ENCODE data around the gene BIN1.

Gene BIN1

GRCh38 chr2:127071901-127072328, 35.0 kb downstream of the BIN1 start:
- no peak for DNase-seq

GRCh38 chr2:127070221-127070620, 36.7 kb downstream of the BIN1 start:
- no peak for DNase-seq

GRCh38 chr2:127069536-127069935, 37.4 kb downstream of the BIN1 start:
- no peak for DNase-seq

GRCh38 chr2:127069003-127069402, 38.0 kb downstream of the BIN1 start:
- no peak for DNase-seq

GRCh38 chr2:127068351-127068741, 38.6 kb downstream of the BIN1 start:
- no peak for DNase-seq

- peak; percentile 11 for DNase-seq
Measured at GRCh38 chr2:127067620-127068350, 39.2 kb downstream of the BIN1 start.

GRCh38 chr2:127066942-127067341, 40.0 kb downstream of the BIN1 start:
- DNase-seq, result no peak

GRCh38 chr2:127065940-127066318, 41.0 kb downstream of the BIN1 start:
- no peak for DNase-seq

GRCh38 chr2:127065299-127065939, 41.5 kb downstream of the BIN1 start:
- DNase-seq, result no peak

- DNase-seq, result no peak
Measured at GRCh38 chr2:127064642-127065250, 42.2 kb downstream of the BIN1 start.

GRCh38 chr2:127063701-127064590, 43.0 kb downstream of the BIN1 start:
- DNase-seq, result no peak

GRCh38 chr2:127061375-127062273, 45.3 kb downstream of the BIN1 start:
- DNase-seq, result no peak

- no peak for DNase-seq
Measured at GRCh38 chr2:127060264-127060945, 46.5 kb downstream of the BIN1 start.

- DNase-seq, result no peak
Measured at GRCh38 chr2:127059559-127059958, 47.4 kb downstream of the BIN1 start.

GRCh38 chr2:127058954-127059252, 48.1 kb downstream of the BIN1 start:
- DNase-seq, result no peak

- DNase-seq, result no peak
Measured at GRCh38 chr2:127058246-127058953, 48.6 kb downstream of the BIN1 start.

GRCh38 chr2:127057371-127058245, 49.3 kb downstream of the BIN1 start:
- no peak for DNase-seq

- DNase-seq, result no peak
Measured at GRCh38 chr2:127056631-127057370, 50.2 kb downstream of the BIN1 start.

- DNase-seq, result no peak
Measured at GRCh38 chr2:127056086-127056485, 50.9 kb downstream of the BIN1 start.

- no peak for DNase-seq
Measured at GRCh38 chr2:127055786-127056076, 51.2 kb downstream of the BIN1 start.

Data from NK-92 treated with Interleukin-12 subunit alpha and Interleukin-12 subunit beta, amount 100 ng/mL, for 24 hours (cell line).